ENCODE data around the gene ATXN7L2. TPM values are rescaled to one million over a fixed set of nuclear protein-coding genes. Genes with fewer than 3 reads are reported as not detected.

Gene ATXN7L2
- total RNA-seq, 4 donors from 2014 or later, result 6.5 to 6.8 (median 6.5) TPM

GRCh38 chr1:109485001-109485400, 1.3 kb downstream of the ATXN7L2 start:
- Histone ChIP-seq H3K27me3 (no peaks in the 10 kb centered on the region), H3K4me1 (peaks cover 0 to 26% (median 14%) of the 10 kb centered on the region in 4 donors), H3K4me3 (peak overlapping the region in 2 of 4 donors; percentile 68 to 92), H3K9me3 (no peaks in the 10 kb centered on the region), H3K27ac (no peak overlapping the region), H3K36me3 (peaks cover 0 to 33% (median 4%) of the 10 kb centered on the region in 3 donors)
- TF ChIP-seq POLR2A (IDR thresholded peaks at IDR 0.05) (no peak), EP300 (IDR thresholded peaks at IDR 0.05) (no peak)
- TF ChIP-seq, protein P1, sequence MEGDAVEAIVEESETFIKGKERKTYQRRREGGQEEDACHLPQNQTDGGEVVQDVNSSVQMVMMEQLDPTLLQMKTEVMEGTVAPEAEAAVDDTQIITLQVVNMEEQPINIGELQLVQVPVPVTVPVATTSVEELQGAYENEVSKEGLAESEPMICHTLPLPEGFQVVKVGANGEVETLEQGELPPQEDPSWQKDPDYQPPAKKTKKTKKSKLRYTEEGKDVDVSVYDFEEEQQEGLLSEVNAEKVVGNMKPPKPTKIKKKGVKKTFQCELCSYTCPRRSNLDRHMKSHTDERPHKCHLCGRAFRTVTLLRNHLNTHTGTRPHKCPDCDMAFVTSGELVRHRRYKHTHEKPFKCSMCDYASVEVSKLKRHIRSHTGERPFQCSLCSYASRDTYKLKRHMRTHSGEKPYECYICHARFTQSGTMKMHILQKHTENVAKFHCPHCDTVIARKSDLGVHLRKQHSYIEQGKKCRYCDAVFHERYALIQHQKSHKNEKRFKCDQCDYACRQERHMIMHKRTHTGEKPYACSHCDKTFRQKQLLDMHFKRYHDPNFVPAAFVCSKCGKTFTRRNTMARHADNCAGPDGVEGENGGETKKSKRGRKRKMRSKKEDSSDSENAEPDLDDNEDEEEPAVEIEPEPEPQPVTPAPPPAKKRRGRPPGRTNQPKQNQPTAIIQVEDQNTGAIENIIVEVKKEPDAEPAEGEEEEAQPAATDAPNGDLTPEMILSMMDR (IDR thresholded peaks at IDR 0.05), result no peak
- DNase-seq (ENCODE audit: low spot score in 2 of 2), result no peak
- WGBS, 2 donors, result 8 to 25% methylated on average over 3 of the region's 3 CpGs

DNA sequence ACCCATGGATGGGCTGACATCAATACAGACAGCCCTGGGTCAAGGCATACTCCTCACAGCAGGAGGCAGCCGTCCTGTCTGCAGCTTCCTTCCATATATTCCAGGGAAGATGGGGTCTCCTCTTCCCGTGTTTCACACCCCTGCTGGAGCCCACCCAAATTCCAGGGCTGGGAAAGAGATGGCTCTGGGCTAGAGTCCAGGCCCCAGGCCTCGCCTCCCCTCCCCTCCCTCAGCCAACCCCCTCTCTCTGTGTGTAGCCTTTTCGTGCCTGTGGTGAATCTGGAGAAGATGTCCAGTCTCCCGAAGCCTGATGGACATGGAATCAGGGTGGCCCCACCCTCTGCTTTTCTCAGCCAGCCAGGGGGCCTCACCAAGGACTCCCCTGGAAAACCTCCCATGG, 3.6 kb downstream of the ATXN7L2 start:
- no peak overlapping the region for H3K27ac ChIP-seq
- DNase-seq (ENCODE audit: low spot score in 2 of 2), result no peak
- no peaks in the 10 kb centered on the region for H3K9me3 ChIP-seq
- H3K36me3 ChIP-seq, result peaks cover 0 to 41% (median 4%) of the 10 kb centered on the region in 3 donors
- WGBS, 2 donors, result 54 to 61% methylated on average over 4 to 5 of the region's 5 CpGs
- H3K4me3 ChIP-seq, result no peak overlapping the region
- no peaks in the 10 kb centered on the region for H3K27me3 ChIP-seq
- peaks cover 0 to 30% (median 14%) of the 10 kb centered on the region in 4 donors for H3K4me1 ChIP-seq
- TF ChIP-seq POLR2A (IDR thresholded peaks at IDR 0.05), result no peak
- TF ChIP-seq EP300 (IDR thresholded peaks at IDR 0.05), result no peak
- TF ChIP-seq, protein P1 (IDR thresholded peaks at IDR 0.05), result no peak

DNA sequence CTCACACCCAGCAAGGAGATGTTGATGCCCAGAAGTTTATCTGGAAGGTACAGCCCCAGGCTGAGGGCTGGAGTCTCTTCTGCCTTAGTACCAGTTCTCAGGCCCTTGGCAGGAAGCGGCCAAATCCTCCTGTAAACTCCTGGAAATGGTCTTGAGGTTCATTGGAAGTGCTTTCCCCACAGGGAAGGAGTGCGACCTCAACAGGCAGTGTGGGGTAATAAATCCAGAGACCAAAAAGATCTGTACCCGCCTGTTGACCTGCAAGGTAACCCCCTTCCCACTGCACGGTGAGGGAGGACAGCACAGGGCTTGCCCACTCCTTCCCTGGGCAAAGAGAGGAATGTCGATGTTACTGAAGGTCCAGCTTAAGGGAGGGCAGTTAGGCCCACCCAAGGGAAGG, 4.5 kb downstream of the ATXN7L2 start:
- DNase-seq (ENCODE audit: low spot score in 2 of 2), result no peak
- TF ChIP-seq EP300 (IDR thresholded peaks at IDR 0.05) (no peak), POLR2A (IDR thresholded peaks at IDR 0.05) (no peak)
- TF ChIP-seq, protein P1 (IDR thresholded peaks at IDR 0.05), result no peak
- H3K9me3 ChIP-seq, result no peaks in the 10 kb centered on the region
- H3K27ac ChIP-seq, result no peak overlapping the region
- 59 to 69% methylated on average over 5 of the region's 5 CpGs for WGBS, 2 donors
- peaks cover 0 to 41% (median 4%) of the 10 kb centered on the region in 3 donors for H3K36me3 ChIP-seq
- no peak overlapping the region for H3K4me3 ChIP-seq
- H3K4me1 ChIP-seq, result peaks cover 0 to 26% (median 11%) of the 10 kb centered on the region in 4 donors
- no peaks in the 10 kb centered on the region for H3K27me3 ChIP-seq

DNA sequence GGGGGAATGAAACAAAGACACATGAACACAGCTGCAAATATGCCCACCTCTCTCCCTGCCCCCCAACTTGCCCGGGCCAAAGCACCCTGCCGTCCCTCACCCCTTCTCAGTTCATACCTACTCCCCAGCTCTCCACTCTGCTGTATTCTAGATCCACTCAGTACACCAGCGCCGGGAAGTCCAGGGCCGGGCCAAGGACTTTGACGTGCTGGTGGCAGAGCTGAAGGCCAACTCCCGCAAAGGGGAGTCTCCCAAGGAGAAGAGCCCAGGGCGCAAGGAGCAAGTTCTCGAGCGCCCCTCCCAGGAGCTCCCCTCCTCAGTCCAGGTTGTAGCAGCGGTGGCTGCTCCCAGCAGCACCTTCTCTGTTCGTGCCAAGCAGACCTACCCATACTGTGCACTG, 5.0 kb downstream of the ATXN7L2 start:
- no peak overlapping the region for H3K4me3 ChIP-seq
- H3K27ac ChIP-seq, result no peak overlapping the region
- H3K27me3 ChIP-seq, result no peaks in the 10 kb centered on the region
- 90 to 94% methylated on average over 10 to 12 of the region's 12 CpGs for WGBS, 2 donors
- DNase-seq (ENCODE audit: low spot score in 2 of 2), result no peak
- H3K36me3 ChIP-seq, result peaks cover 0 to 41% (median 4%) of the 10 kb centered on the region in 3 donors
- no peaks in the 10 kb centered on the region for H3K9me3 ChIP-seq
- TF ChIP-seq, protein P1 (IDR thresholded peaks at IDR 0.05), result no peak
- TF ChIP-seq POLR2A (IDR thresholded peaks at IDR 0.05) (no peak), EP300 (IDR thresholded peaks at IDR 0.05) (no peak)
- H3K4me1 ChIP-seq, result peaks cover 0 to 29% (median 12%) of the 10 kb centered on the region in 4 donors

GRCh38 chr1:109490029-109490933, 6.6 kb downstream of the ATXN7L2 start:
- Histone ChIP-seq H3K4me1 (peaks cover 0 to 27% (median 13%) of the 10 kb centered on the region in 4 donors), H3K27ac (no peak overlapping the region), H3K9me3 (no peaks in the 10 kb centered on the region), H3K36me3 (peaks cover 0 to 41% (median 4%) of the 10 kb centered on the region in 3 donors), H3K4me3 (no peak overlapping the region), H3K27me3 (no peaks in the 10 kb centered on the region)
- WGBS, 2 donors, result 82 to 83% methylated on average over 9 to 11 of the region's 11 CpGs
- DNase-seq (ENCODE audit: low spot score in 2 of 2), result peak; percentile 56 to 83
- TF ChIP-seq, protein P1 (IDR thresholded peaks at IDR 0.05), result peak; percentile 69 to 86 (median 81)
- no peak for TF ChIP-seq POLR2A (IDR thresholded peaks at IDR 0.05)

Data from tibial nerve (tissue), 4 donors.